Endothelial cell (in vitro differentiated cells): ENCODE measurements around the gene TBRG4. TPM values are rescaled to one million over a fixed set of nuclear protein-coding genes. Genes with fewer than 3 reads are reported as not detected.

Experiments
- DNase-seq: peaks from one replicate; pipeline ENCODE4 v3.0.0; 2021; ENCODE audit warnings: low spot score
- H3K27ac Mint-ChIP-seq: one replicate; pipeline ENCODE4 v1.8.0; 2021; ENCODE audit warnings: mixed read lengths, inconsistent platforms; ENCODE audit not compliant: unreplicated experiment
- H3K27me3 Mint-ChIP-seq: one replicate; pipeline ENCODE4 v1.8.0; 2021; ENCODE audit warnings: mild to moderate bottlenecking, moderate library complexity, mixed read lengths, inconsistent platforms; ENCODE audit not compliant: unreplicated experiment
- H3K36me3 Mint-ChIP-seq: one replicate; pipeline ENCODE4 v1.8.0; 2021; ENCODE audit warnings: mild to moderate bottlenecking, low read depth, mixed read lengths, inconsistent platforms; ENCODE audit not compliant: unreplicated experiment
- H3K4me1 Mint-ChIP-seq: one replicate; pipeline ENCODE4 v1.8.0; 2021; ENCODE audit warnings: mild to moderate bottlenecking, mixed read lengths, inconsistent platforms; ENCODE audit not compliant: unreplicated experiment
- H3K4me3 Mint-ChIP-seq: one replicate; pipeline ENCODE4 v1.8.0; 2021; ENCODE audit warnings: mild to moderate bottlenecking, mixed read lengths, inconsistent platforms; ENCODE audit not compliant: unreplicated experiment
- H3K9me3 Mint-ChIP-seq: one replicate; pipeline ENCODE4 v1.8.0; 2021; ENCODE audit warnings: mixed read lengths, inconsistent platforms; ENCODE audit not compliant: unreplicated experiment
- long read RNA-seq: library from polyadenylated mRNA; unstranded; transcript quantifications from one replicate; pipeline ENCODE4 v2.0.0, GENCODE V29; 2020; ENCODE audit not compliant: unreplicated experiment
- total RNA-seq: library from RNA; stranded (reverse); fragmentation: NEBNext Ultra II Directional; extraction: Animal tissue kit (Norgen Biotek cat#: 25700); gene quantifications from one replicate; pipeline ENCODE4 v1.2.1, GENCODE V29; 2021; ENCODE audit not compliant: unreplicated experiment
- TF ChIP-seq, protein P1 (sequence below): fragments of 200-600 bp; sonication (generic); IDR thresholded peaks from one replicate; pipeline ENCODE4 v1.5.0; 2021; ENCODE audit warnings: antibody characterized with exemption; ENCODE audit not compliant: unreplicated experiment

TBRG4 gene
- total RNA-seq: 48.1 TPM
- long read RNA-seq, transcript TBRG4-201 (11 exons, 2,243 nt): major isoform, 19 of 42 reads
- long read RNA-seq, partial matches to known transcripts: 5 of 42 reads
- long read RNA-seq, other reads (novel, unspliced or antisense): 13 of 42 reads

- H3K4me3 Mint-ChIP-seq: peak within 1 kb of the TSS; percentile 98
Observed at GRCh38 chr7:45111298-45112223, at the start of gene TBRG4. TBRG4 (minus strand) TSS chr7:45111697; CDS start chr7:45109237, 2,460 bp downstream.

GRCh38 chr7:45161138-45161537 lies 49.6 kb upstream of the TBRG4 start:
- Mint-ChIP-seq H3K36me3 (peaks cover 10% of the 10 kb centered on the region), H3K9me3 (no peaks in the 10 kb centered on the region), H3K4me3 (no peak overlapping the region), H3K4me1 (peaks cover 12% of the 10 kb centered on the region), H3K27me3 (peaks cover 15% of the 10 kb centered on the region), H3K27ac (no peak overlapping the region)
- TF ChIP-seq, protein P1, sequence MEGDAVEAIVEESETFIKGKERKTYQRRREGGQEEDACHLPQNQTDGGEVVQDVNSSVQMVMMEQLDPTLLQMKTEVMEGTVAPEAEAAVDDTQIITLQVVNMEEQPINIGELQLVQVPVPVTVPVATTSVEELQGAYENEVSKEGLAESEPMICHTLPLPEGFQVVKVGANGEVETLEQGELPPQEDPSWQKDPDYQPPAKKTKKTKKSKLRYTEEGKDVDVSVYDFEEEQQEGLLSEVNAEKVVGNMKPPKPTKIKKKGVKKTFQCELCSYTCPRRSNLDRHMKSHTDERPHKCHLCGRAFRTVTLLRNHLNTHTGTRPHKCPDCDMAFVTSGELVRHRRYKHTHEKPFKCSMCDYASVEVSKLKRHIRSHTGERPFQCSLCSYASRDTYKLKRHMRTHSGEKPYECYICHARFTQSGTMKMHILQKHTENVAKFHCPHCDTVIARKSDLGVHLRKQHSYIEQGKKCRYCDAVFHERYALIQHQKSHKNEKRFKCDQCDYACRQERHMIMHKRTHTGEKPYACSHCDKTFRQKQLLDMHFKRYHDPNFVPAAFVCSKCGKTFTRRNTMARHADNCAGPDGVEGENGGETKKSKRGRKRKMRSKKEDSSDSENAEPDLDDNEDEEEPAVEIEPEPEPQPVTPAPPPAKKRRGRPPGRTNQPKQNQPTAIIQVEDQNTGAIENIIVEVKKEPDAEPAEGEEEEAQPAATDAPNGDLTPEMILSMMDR: no peak
- no peak for DNase-seq

More at GRCh38 chr7:45111298-45112223, at the start of gene TBRG4:
- H3K36me3 Mint-ChIP-seq: peaks cover 11% of the 10 kb centered on the region
- peaks cover 20% of the 10 kb centered on the region for H3K4me1 Mint-ChIP-seq
- peak within 1 kb of the TSS; percentile 98 for H3K27ac Mint-ChIP-seq
- TF ChIP-seq, protein P1: no peak
- H3K27me3 Mint-ChIP-seq: peaks cover 11% of the 10 kb centered on the region
- H3K9me3 Mint-ChIP-seq: no peaks in the 10 kb centered on the region
- peak; percentile 89 for DNase-seq

GRCh38 chr7:45160417-45160881 lies 49.0 kb upstream of the TBRG4 start:
- peaks cover 12% of the 10 kb centered on the region for H3K4me1 Mint-ChIP-seq
- TF ChIP-seq, protein P1: no peak
- H3K36me3 Mint-ChIP-seq: peaks cover 10% of the 10 kb centered on the region
- H3K27me3 Mint-ChIP-seq: peaks cover 16% of the 10 kb centered on the region
- H3K9me3 Mint-ChIP-seq: no peaks in the 10 kb centered on the region
- DNase-seq: no peak
- H3K4me3 Mint-ChIP-seq: no peak overlapping the region
- H3K27ac Mint-ChIP-seq: no peak overlapping the region

GRCh38 chr7:45159296-45159695 lies 47.8 kb upstream of the TBRG4 start:
- Mint-ChIP-seq H3K9me3 (no peaks in the 10 kb centered on the region), H3K27me3 (peaks cover 17% of the 10 kb centered on the region), H3K4me1 (peaks cover 12% of the 10 kb centered on the region), H3K36me3 (peaks cover 10% of the 10 kb centered on the region), H3K27ac (no peak overlapping the region), H3K4me3 (no peak overlapping the region)
- DNase-seq: no peak
- TF ChIP-seq, protein P1: no peak
